ENCODE measurements around the gene VPS41. TPM values are rescaled to one million over a fixed set of nuclear protein-coding genes. Genes with fewer than 3 reads are reported as not detected.

VPS41 gene
- total RNA-seq, 4 donors from 2014 or later: 26.4 to 116 (median 41.3) TPM

- Histone ChIP-seq H3K27ac (no peak overlapping the region), H3K27me3 (no peaks in the 10 kb centered on the region), H3K36me3 (no peaks in the 10 kb centered on the region), H3K4me3 (no peak overlapping the region), H3K4me1 (no peaks in the 10 kb centered on the region), H3K9me3 (no peaks in the 10 kb centered on the region)
- no peak for DNase-seq
- TF ChIP-seq POLR2A (IDR thresholded peaks at IDR 0.05): no peak
- TF ChIP-seq CTCF (IDR thresholded peaks at IDR 0.05): no peak
These were observed 66.2 kb downstream of the VPS41 start for GRCh38 chr7:38842746-38843145.

- no peak overlapping the region for H3K27ac ChIP-seq
- H3K36me3 ChIP-seq: no peaks in the 10 kb centered on the region
- H3K4me3 ChIP-seq: no peak overlapping the region
- no peaks in the 10 kb centered on the region for H3K4me1 ChIP-seq
- DNase-seq: no peak
- TF ChIP-seq POLR2A (IDR thresholded peaks at IDR 0.05) (no peak), CTCF (IDR thresholded peaks at IDR 0.05) (no peak)
- no peaks in the 10 kb centered on the region for H3K9me3 ChIP-seq
- H3K27me3 ChIP-seq: no peaks in the 10 kb centered on the region
These were observed 68.1 kb downstream of the VPS41 start for GRCh38 chr7:38840736-38841460.

GRCh38 chr7:38839851-38840250 is 69.1 kb downstream of the VPS41 start:
- no peak for TF ChIP-seq POLR2A (IDR thresholded peaks at IDR 0.05)
- TF ChIP-seq CTCF (IDR thresholded peaks at IDR 0.05): no peak
- Histone ChIP-seq H3K27me3 (no peaks in the 10 kb centered on the region), H3K4me1 (no peaks in the 10 kb centered on the region), H3K4me3 (no peak overlapping the region), H3K36me3 (no peaks in the 10 kb centered on the region), H3K27ac (no peak overlapping the region), H3K9me3 (no peaks in the 10 kb centered on the region)
- DNase-seq: no peak

- no peak for DNase-seq
- no peak overlapping the region for H3K27ac ChIP-seq
- H3K9me3 ChIP-seq: no peaks in the 10 kb centered on the region
- no peak overlapping the region for H3K4me3 ChIP-seq
- H3K36me3 ChIP-seq: no peaks in the 10 kb centered on the region
- TF ChIP-seq POLR2A (IDR thresholded peaks at IDR 0.05): no peak
- no peak for TF ChIP-seq CTCF (IDR thresholded peaks at IDR 0.05)
- H3K4me1 ChIP-seq: no peaks in the 10 kb centered on the region
- H3K27me3 ChIP-seq: no peaks in the 10 kb centered on the region
These were observed 70.1 kb downstream of the VPS41 start for GRCh38 chr7:38838725-38839385.

- no peak for TF ChIP-seq CTCF (IDR thresholded peaks at IDR 0.05)
- TF ChIP-seq POLR2A (IDR thresholded peaks at IDR 0.05): no peak
- no peaks in the 10 kb centered on the region for H3K9me3 ChIP-seq
- H3K27ac ChIP-seq: no peak overlapping the region
- H3K27me3 ChIP-seq: no peaks in the 10 kb centered on the region
- no peak for DNase-seq
- no peaks in the 10 kb centered on the region for H3K4me1 ChIP-seq
- H3K36me3 ChIP-seq: no peaks in the 10 kb centered on the region
- no peak overlapping the region for H3K4me3 ChIP-seq
These were observed 74.6 kb downstream of the VPS41 start for GRCh38 chr7:38834357-38834756.

Data from Peyer's patch (tissue), 4 donors.